NCI-H2227 treated with DMSO at 0.1 percent for 48 hours (cell line): Measurements from ENCODE around the gene FEZF2.

Experiments used
- DNase-seq: peaks from one replicate; lab custom pipeline; 2025; lab: John Stamatoyannopoulos, UW

The FEZF2 gene

GRCh38 chr3:62329971-62330370 lies 43.4 kb downstream of the FEZF2 start:
- DNase-seq = no peak

- no peak for DNase-seq
These were observed 47.5 kb downstream of the FEZF2 start for GRCh38 chr3:62325896-62326295.

GRCh38 chr3:62323241-62323640 lies 50.1 kb downstream of the FEZF2 start:
- DNase-seq = no peak
